Caco-2 (cell line): ENCODE data around the gene CD27. TPM values are rescaled to one million over a fixed set of nuclear protein-coding genes. Genes with fewer than 3 reads are reported as not detected.

Experiments used
- BruUV-seq: library from RNA; stranded (reverse); fragments of 400-500 nt; replicated peaks from 2 replicates; lab custom pipeline; 2021; lab: Mats Ljungman, UMichigan
- CTCF ChIA-PET: fragments of 300-600 bp; sonication (Branson Sonifier 250); formaldehyde crosslinking; loops from one replicate; lab custom pipeline; 2022; ENCODE audit warnings: antibody characterized with exemption; lab: Charles Lee
- POLR2A ChIA-PET: fragments of 300-600 bp; sonication (Branson Sonifier 250); formaldehyde crosslinking; loops from one replicate; lab custom pipeline; 2022; ENCODE audit warnings: antibody characterized with exemption; lab: Charles Lee
- DNase-seq, 2 experiments: peaks; one replicate each; pipeline versions ENCODE4 v3.0.0 to v3.0.0-alpha.2; 2020 to 2022
- H3K27me3 ChIP-seq: replicated peaks from 2 replicates; pipeline ENCODE4 v1.6.0; 2011; ENCODE audit warnings: low read length; ENCODE audit not compliant: control insufficient read depth, insufficient read depth
- H3K36me3 ChIP-seq: 2 replicates; pipeline ENCODE4 v1.5.1; 2011; ENCODE audit warnings: low read length; ENCODE audit not compliant: control insufficient read depth, insufficient read depth
- H3K4me1 ChIP-seq: fragments of 250-450 bp; sonication (Bioruptor Pico); 2 replicates; pipeline ENCODE4 v1.5.1; 2020; ENCODE audit warnings: mild to moderate bottlenecking
- H3K4me3 ChIP-seq: 2 replicates; pipeline ENCODE4 v1.5.1; 2011; ENCODE audit warnings: low read depth, mild to moderate bottlenecking, control low read depth, low read length
- H3K9me3 ChIP-seq: fragments of 250-450 bp; sonication (Bioruptor Pico); 2 replicates; pipeline ENCODE4 v1.5.1; 2020; ENCODE audit warnings: mild to moderate bottlenecking, moderate library complexity
- H3K27ac Mint-ChIP-seq: one replicate; pipeline ENCODE4 v1.8.0; 2022; ENCODE audit warnings: mixed read lengths; ENCODE audit not compliant: unreplicated experiment
- H3K27me3 Mint-ChIP-seq: one replicate; pipeline ENCODE4 v1.8.0; 2022; ENCODE audit warnings: mixed read lengths; ENCODE audit not compliant: insufficient read depth, unreplicated experiment
- H3K36me3 Mint-ChIP-seq: one replicate; pipeline ENCODE4 v1.8.0; 2022; ENCODE audit warnings: mild to moderate bottlenecking, mixed read lengths; ENCODE audit not compliant: insufficient read depth, unreplicated experiment
- H3K4me1 Mint-ChIP-seq: one replicate; pipeline ENCODE4 v1.8.0; 2022; ENCODE audit warnings: low read depth, mixed read lengths; ENCODE audit not compliant: unreplicated experiment
- H3K4me3 Mint-ChIP-seq: one replicate; pipeline ENCODE4 v1.8.0; 2022; ENCODE audit warnings: mild to moderate bottlenecking, moderate library complexity, mixed read lengths; ENCODE audit not compliant: unreplicated experiment
- H3K9me3 Mint-ChIP-seq: one replicate; pipeline ENCODE4 v1.8.0; 2022; ENCODE audit warnings: mixed read lengths; ENCODE audit not compliant: unreplicated experiment
- CTCF ChIP-seq, 2 experiments: fragments of 200-600 bp in 1 of 2; IDR thresholded peaks; 1 replicate in 1 of 2; 2 replicates in 1 of 2; pipeline versions ENCODE4 v1.5.1 to v1.8.0; 2011 to 2022; ENCODE audit warnings: antibody characterized with exemption in 1 of 2, control low read depth in 1 of 2, inconsistent platforms in 1 of 2, low read depth in 1 of 2, low read length in 1 of 2, mild to moderate bottlenecking in 1 of 2, moderate library complexity in 1 of 2; ENCODE audit not compliant: insufficient read depth in 1 of 2, severe bottlenecking in 1 of 2, unreplicated experiment in 1 of 2
- intact Hi-C: fragments of 100-400 bp; cut with micrococcal nuclease; formaldehyde crosslinking; loops from one replicate; pipeline ENCODE4 v1.10.0; 2022; ENCODE audit not compliant: unreplicated experiment
- total RNA-seq: library from RNA; stranded (reverse); gene quantifications from 2 replicates; pipeline ENCODE4 v1.2.3, GENCODE V29; 2022

CD27 gene
- total RNA-seq, 1 experiment from 2014 or later = not detected

- Histone ChIP-seq H3K27me3 (no peaks in the 10 kb centered on the region), H3K4me1 (no peaks in the 10 kb centered on the region), H3K9me3 (no peaks in the 10 kb centered on the region), H3K36me3 (peaks cover 3% of the 10 kb centered on the region; the same call in 1 of the 2 replicates), H3K4me3 (no peak overlapping the region)
- BruUV-seq = no TSS peak
- ChIA-PET CTCF (interaction anchor here (1.3 kb wide), 1 partner anchor 9 kb away, joined by 6 read pairs; the partner anchor contains the start of gene VAMP1), POLR2A (interaction anchor here (0.9 kb wide), 1 partner anchor 10 kb away, joined by 3 read pairs; no protein-coding TSS in a partner anchor)
- TF ChIP-seq CTCF (IDR thresholded peaks at IDR 0.05; ENCODE audit: insufficient read depth in 1 of 2, low read depth in 1 of 2, low read length in 1 of 2, severe bottlenecking in 1 of 2, unreplicated experiment in 1 of 2) = no peak
- Mint-ChIP-seq H3K4me1 (no peaks in the 10 kb centered on the region), H3K4me3 (no peak overlapping the region), H3K27me3 (no peaks in the 10 kb centered on the region), H3K36me3 (peaks cover 17% of the 10 kb centered on the region), H3K27ac (no peak overlapping the region), H3K9me3 (no peaks in the 10 kb centered on the region)
- peak in 1 of 2 experiments; percentile 30 for DNase-seq
- intact Hi-C loops = no loop called here
Measured at GRCh38 chr12:6461401-6462233, 16.9 kb downstream of the CD27 start.

- ChIA-PET CTCF (interaction anchor here (3.9 kb wide), 1 partner anchor 38 kb away, joined by 45 read pairs; no protein-coding TSS in a partner anchor), POLR2A (interaction anchor here (0.9 kb wide), 1 partner anchor 11 kb away, joined by 3 read pairs; no protein-coding TSS in a partner anchor)
- no peak overlapping the region for H3K4me3 Mint-ChIP-seq
- no peaks in the 10 kb centered on the region for H3K9me3 ChIP-seq
- no peaks in the 10 kb centered on the region for H3K27me3 Mint-ChIP-seq
- H3K9me3 Mint-ChIP-seq = no peaks in the 10 kb centered on the region
- DNase-seq = peak in 1 of 2 experiments; percentile 23
- no peak overlapping the region for H3K27ac Mint-ChIP-seq
- TF ChIP-seq CTCF (IDR thresholded peaks at IDR 0.05; ENCODE audit: insufficient read depth in 1 of 2, low read depth in 1 of 2, low read length in 1 of 2, severe bottlenecking in 1 of 2, unreplicated experiment in 1 of 2) = no peak
- no TSS peak for BruUV-seq
- no peaks in the 10 kb centered on the region for H3K4me1 ChIP-seq
- H3K4me1 Mint-ChIP-seq = no peaks in the 10 kb centered on the region
- intact Hi-C loops = no loop called here
- H3K27me3 ChIP-seq = no peaks in the 10 kb centered on the region
- peaks cover 10% of the 10 kb centered on the region for H3K36me3 Mint-ChIP-seq
- H3K4me3 ChIP-seq = no peak overlapping the region
- peaks cover 3% of the 10 kb centered on the region; the same call in 1 of the 2 replicates for H3K36me3 ChIP-seq
Measured at GRCh38 chr12:6462234-6462995, 17.7 kb downstream of the CD27 start.

GRCh38 chr12:6463216-6463615, 18.5 kb downstream of the CD27 start:
- no TSS peak for BruUV-seq
- ChIA-PET POLR2A (interaction anchor here (0.5 kb wide), 1 partner anchor 71 kb away, joined by 8 read pairs; no protein-coding TSS in a partner anchor), CTCF (interaction anchor here (0.9 to 3.9 kb wide), 2 partner anchors 39 to 75 kb away, joined by 3 to 45 read pairs; no protein-coding TSS in a partner anchor)
- Mint-ChIP-seq H3K36me3 (peaks cover 10% of the 10 kb centered on the region), H3K27ac (no peak overlapping the region), H3K9me3 (no peaks in the 10 kb centered on the region), H3K4me1 (no peaks in the 10 kb centered on the region), H3K4me3 (no peak overlapping the region), H3K27me3 (no peaks in the 10 kb centered on the region)
- no peak for TF ChIP-seq CTCF (IDR thresholded peaks at IDR 0.05; ENCODE audit: insufficient read depth in 1 of 2, low read depth in 1 of 2, low read length in 1 of 2, severe bottlenecking in 1 of 2, unreplicated experiment in 1 of 2)
- no peaks in the 10 kb centered on the region for H3K9me3 ChIP-seq
- intact Hi-C loops = no loop called here
- DNase-seq = peak in 1 of 2 experiments; percentile 29
- peaks cover 3% of the 10 kb centered on the region; the same call in 1 of the 2 replicates for H3K36me3 ChIP-seq
- no peak overlapping the region for H3K4me3 ChIP-seq
- H3K4me1 ChIP-seq = no peaks in the 10 kb centered on the region
- H3K27me3 ChIP-seq = no peaks in the 10 kb centered on the region
